IMR-90 (cell line): ENCODE measurements around the gene FKRP. TPM values are rescaled to one million over a fixed set of nuclear protein-coding genes. Genes with fewer than 3 reads are reported as not detected.

Experiments
- ATAC-seq: fragments of 200-7000 bp; cut with Tn5 transposase; 2 replicates; pipeline ENCODE4 v1.9.1; 2020; ENCODE audit warnings: low read depth, mild to moderate bottlenecking, moderate library complexity
- BruUV-seq: library from RNA; stranded (reverse); fragments of 400-500 nt; replicated peaks from 2 replicates; lab custom pipeline; 2021; lab: Mats Ljungman, UMichigan
- CTCF ChIA-PET: fragments of 300-600 bp; formaldehyde crosslinking; extraction: SDS; loops from one replicate; lab custom pipeline; 2021; ENCODE audit warnings: antibody characterized with exemption; lab: Yijun Ruan, JAX
- POLR2A ChIA-PET: fragments of 300-600 bp; sonication (Branson Sonifier 250); formaldehyde crosslinking; loops from one replicate; lab custom pipeline; 2022; ENCODE audit warnings: antibody characterized with exemption; ENCODE audit not compliant: unreplicated experiment; lab: Charles Lee
- DNase-seq: peaks from one replicate; pipeline ENCODE4 v3.0.0; 2013
- H2AFZ ChIP-seq: replicated peaks from 2 replicates; pipeline ENCODE3; 2013; ENCODE audit warnings: low read length, mild to moderate bottlenecking; ENCODE audit not compliant: poor library complexity
- H2AK5ac ChIP-seq: 2 replicates; pipeline ENCODE4 v1.6.1; 2013; ENCODE audit warnings: low read depth, low read length, inconsistent platforms
- H2AK9ac ChIP-seq: replicated peaks from 2 replicates; pipeline ENCODE3; 2013; ENCODE audit warnings: mild to moderate bottlenecking, low read depth, low read length, moderate library complexity; ENCODE audit not compliant: poor library complexity
- H2BK120ac ChIP-seq: 2 replicates; pipeline ENCODE4 v1.6.1; 2013; ENCODE audit warnings: low read depth, low read length, inconsistent platforms
- H2BK15ac ChIP-seq: 3 replicates; pipeline ENCODE4 v1.6.1; 2013; ENCODE audit warnings: low read depth, low read length, inconsistent platforms
- H2BK20ac ChIP-seq: 2 replicates; pipeline ENCODE4 v1.6.1; 2013; ENCODE audit warnings: low read depth, mild to moderate bottlenecking, inconsistent platforms, low read length, moderate library complexity
- H2BK5ac ChIP-seq: 2 replicates; pipeline ENCODE4 v1.6.1; 2013; ENCODE audit warnings: mild to moderate bottlenecking, low read depth, low read length, inconsistent platforms; ENCODE audit not compliant: poor library complexity, severe bottlenecking
- H3K14ac ChIP-seq: replicated peaks from 2 replicates; pipeline ENCODE4 v1.6.1; 2013; ENCODE audit warnings: low read depth, low read length, inconsistent platforms
- H3K18ac ChIP-seq: 2 replicates; pipeline ENCODE4 v1.6.1; 2013; ENCODE audit warnings: low read depth, low read length, control low read depth
- H3K23ac ChIP-seq: 2 replicates; pipeline ENCODE4 v1.6.1; 2013; ENCODE audit warnings: low read depth, low read length, inconsistent platforms
- H3K27ac ChIP-seq: 2 replicates; pipeline ENCODE4 v1.5.1; 2013; ENCODE audit warnings: mild to moderate bottlenecking, control low read depth, low read length; ENCODE audit not compliant: insufficient read depth
- H3K27me3 ChIP-seq: 2 replicates; pipeline ENCODE4 v1.6.1; 2013; ENCODE audit warnings: low read length; ENCODE audit not compliant: control insufficient read depth, insufficient read depth
- H3K36me3 ChIP-seq: 2 replicates; pipeline ENCODE4 v1.6.1; 2013; ENCODE audit warnings: low read length, mixed read lengths; ENCODE audit not compliant: control insufficient read depth, insufficient read depth
- H3K4ac ChIP-seq: 2 replicates; pipeline ENCODE4 v1.6.1; 2013; ENCODE audit warnings: low read depth, low read length, inconsistent platforms
- H3K4me1 ChIP-seq: 2 replicates; pipeline ENCODE4 v1.6.1; 2013; ENCODE audit warnings: low read length, mixed read lengths; ENCODE audit not compliant: control insufficient read depth, insufficient read depth
- H3K4me2 ChIP-seq: 2 replicates; pipeline ENCODE4 v1.6.1; 2013; ENCODE audit warnings: low read depth, mild to moderate bottlenecking, control low read depth, low read length, moderate library complexity
- H3K4me3 ChIP-seq: 2 replicates; pipeline ENCODE4 v1.5.1; 2013; ENCODE audit warnings: low read depth, mild to moderate bottlenecking, control low read depth, low read length, moderate library complexity; ENCODE audit not compliant: insufficient read depth
- H3K56ac ChIP-seq: 2 replicates; pipeline ENCODE4 v1.6.1; 2013; ENCODE audit warnings: low read length, inconsistent platforms; ENCODE audit not compliant: insufficient read depth; ENCODE audit errors: extremely low read depth
- H3K79me1 ChIP-seq, 2 experiments: 2 replicates each; pipeline ENCODE4 v1.6.1; 2013; ENCODE audit warnings: low read length in 2 of 2, inconsistent platforms in 1 of 2, low read depth in 1 of 2
- H3K9ac ChIP-seq: 2 replicates; pipeline ENCODE4 v1.6.1; 2013; ENCODE audit warnings: low read depth, low read length, control low read depth
- H3K9me1 ChIP-seq: 2 replicates; pipeline ENCODE4 v1.6.1; 2013; ENCODE audit warnings: low read length, inconsistent platforms; ENCODE audit not compliant: insufficient read depth
- H3K9me3 ChIP-seq: 2 replicates; pipeline ENCODE4 v1.6.1; 2013; ENCODE audit warnings: low read length; ENCODE audit not compliant: control insufficient read depth, insufficient read depth
- H4K20me1 ChIP-seq: 2 replicates; pipeline ENCODE4 v1.6.1; 2013; ENCODE audit warnings: low read length, inconsistent platforms; ENCODE audit not compliant: insufficient read depth
- H4K5ac ChIP-seq: 2 replicates; pipeline ENCODE4 v1.6.1; 2013; ENCODE audit warnings: mild to moderate bottlenecking, low read depth, low read length, control low read depth
- H4K8ac ChIP-seq, 2 experiments: 2 replicates each; pipeline ENCODE4 v1.6.1; 2013; ENCODE audit warnings: low read depth in 2 of 2, low read length in 2 of 2, control low read depth in 1 of 2, inconsistent platforms in 1 of 2
- H4K91ac ChIP-seq: 2 replicates; pipeline ENCODE4 v1.6.1; 2013; ENCODE audit warnings: low read depth, low read length, inconsistent platforms; ENCODE audit not compliant: insufficient read depth
- MAFK ChIP-seq: IDR thresholded peaks from 2 replicates; pipeline ENCODE4 v1.6.1; 2012; ENCODE audit warnings: low read depth, low read length, improper control_type of control experiment
- MAZ ChIP-seq: IDR thresholded peaks from 2 replicates; pipeline ENCODE4 v1.6.1; 2012; ENCODE audit warnings: low read depth, mild to moderate bottlenecking, low read length, improper control_type of control experiment, moderate library complexity, borderline replicate concordance
- RAD21 ChIP-seq: IDR thresholded peaks from 2 replicates; pipeline ENCODE4 v1.6.1; 2012; ENCODE audit warnings: low read length, improper control_type of control experiment
- RFX5 ChIP-seq: IDR thresholded peaks from 2 replicates; pipeline ENCODE4 v1.8.0; 2012; ENCODE audit warnings: low read depth, mild to moderate bottlenecking, low read length, moderate library complexity
- WGBS, 2 experiments: methylation state at CpG; one replicate each; pipeline versions ENCODE4 v1.1.5 to v1.1.7; 2013; ENCODE audit warnings: missing lambda C conversion rate in 2 of 2; ENCODE audit not compliant: insufficient read length in 1 of 2; ENCODE audit errors: extremely low coverage in 2 of 2; 5-methylcytosine and 5-hydroxymethylcytosine counted together
- dilution Hi-C: fragments of 300-500 bp; cut with HindIII; formaldehyde crosslinking; loops from one replicate; pipeline ENCODE4 v1.14.3; 2018; ENCODE audit warnings: low sequenced_read_pairs; ENCODE audit not compliant: unreplicated experiment
- in situ Hi-C: fragments of 300-500 bp; cut with MboI; formaldehyde crosslinking; loops from 3 replicates; pipeline ENCODE4 v1.14.3; 2019; ENCODE audit warnings: low sequenced_read_pairs, inconsistent platforms, mixed read lengths
- intact Hi-C: fragments of 100-400 bp; cut with micrococcal nuclease; formaldehyde crosslinking; loops from 2 replicates; pipeline ENCODE4 v1.10.0; 2022
- polyA plus RNA-seq, 3 experiments: library from polyadenylated mRNA; depleted of rRNA; stranded (reverse); fragments of >200 nt; gene quantifications; 2 replicates each; pipeline ENCODE4 v1.2.3, GENCODE V29; 2012; ENCODE audit warnings: low replicate concordance in 1 of 3
- total RNA-seq: library from RNA; depleted of rRNA; stranded (reverse); fragments of >200 nt; gene quantifications from 2 replicates; pipeline ENCODE4 v1.2.3, GENCODE V29; 2012
- TF ChIP-seq, protein P1 (sequence below): fragments of 150-350 bp; IDR thresholded peaks from 2 replicates; pipeline ENCODE4 v1.6.1; 2017; ENCODE audit warnings: mild to moderate bottlenecking, antibody characterized with exemption, low read length, low read depth

Gene FKRP
- total and polyA plus RNA-seq, 2 of the 4 experiments (the other 2 are of a cell fraction), result 6.1 to 25.3 TPM

DNA sequence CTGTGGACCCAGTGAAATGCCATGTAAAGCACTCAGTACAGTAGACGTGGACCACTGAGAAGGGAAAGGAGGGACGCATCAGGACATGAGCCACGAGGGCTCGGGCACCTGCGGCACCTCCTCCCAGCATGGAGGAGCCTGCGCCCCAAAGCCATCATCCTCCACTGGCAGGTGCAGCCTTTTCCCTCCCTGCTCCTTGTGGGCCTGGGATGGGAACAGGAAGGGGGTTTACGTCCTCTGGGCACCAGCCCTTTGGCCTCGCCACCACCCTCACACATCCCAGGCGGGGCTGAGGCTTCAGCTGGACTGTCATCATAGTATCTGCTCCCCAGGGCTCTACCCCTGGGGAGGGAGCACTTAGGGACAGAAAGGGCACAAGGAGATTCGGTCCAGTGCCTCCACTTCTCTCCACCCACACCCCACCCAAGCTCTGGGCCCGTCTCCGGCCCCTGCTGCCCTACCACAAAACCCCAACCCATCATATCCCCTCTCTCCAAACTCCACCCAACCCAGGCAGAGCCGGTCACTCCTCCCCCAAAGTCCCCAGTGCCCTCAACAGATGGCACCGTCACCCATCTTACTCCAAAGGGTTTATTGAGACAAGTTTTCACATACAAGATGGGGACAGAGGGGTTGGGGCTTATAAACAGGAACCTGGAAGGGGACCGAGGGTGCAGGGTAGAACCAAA, 26.8 kb upstream of the FKRP start:
- H3K9me3 ChIP-seq, result no peaks in the 10 kb centered on the region
- CTCF ChIA-PET, result no interaction called here
- intact Hi-C loops, result no loop called here
- H3K9ac ChIP-seq, result no peak overlapping the region
- peaks cover 11 to 50% of the 10 kb centered on the region in 2 experiments for H3K79me1 ChIP-seq
- WGBS, 2 experiments, result no CpG with 5 or more reads among the region's 15 CpGs
- H3K18ac ChIP-seq, result no peak overlapping the region
- ATAC-seq (no peak), DNase-seq (no peak)
- in situ Hi-C loops, result no loop called here
- no peak overlapping the region for H4K8ac ChIP-seq
- no peak overlapping the region for H3K27ac ChIP-seq
- no peak overlapping the region for H2AK5ac ChIP-seq
- peaks cover 3% of the 10 kb centered on the region; the same call in 1 of the 2 replicates for H4K20me1 ChIP-seq
- no peak overlapping the region for H2BK5ac ChIP-seq
- no peak overlapping the region for H4K5ac ChIP-seq
- no peak overlapping the region for H3K4me3 ChIP-seq
- H2AK9ac ChIP-seq, result no peak overlapping the region
- no peak overlapping the region for H3K14ac ChIP-seq
- no TSS peak for BruUV-seq
- no peak overlapping the region for H4K91ac ChIP-seq
- no peak overlapping the region for H3K4me2 ChIP-seq
- dilution Hi-C loops, result no loop called here
- H3K4me1 ChIP-seq, result peaks cover 7% of the 10 kb centered on the region
- no peaks in the 10 kb centered on the region for H3K27me3 ChIP-seq
- H2BK20ac ChIP-seq, result no peak overlapping the region
- H2BK15ac ChIP-seq, result no peak overlapping the region
- TF ChIP-seq MAFK, result no peak
- TF ChIP-seq, protein P1, sequence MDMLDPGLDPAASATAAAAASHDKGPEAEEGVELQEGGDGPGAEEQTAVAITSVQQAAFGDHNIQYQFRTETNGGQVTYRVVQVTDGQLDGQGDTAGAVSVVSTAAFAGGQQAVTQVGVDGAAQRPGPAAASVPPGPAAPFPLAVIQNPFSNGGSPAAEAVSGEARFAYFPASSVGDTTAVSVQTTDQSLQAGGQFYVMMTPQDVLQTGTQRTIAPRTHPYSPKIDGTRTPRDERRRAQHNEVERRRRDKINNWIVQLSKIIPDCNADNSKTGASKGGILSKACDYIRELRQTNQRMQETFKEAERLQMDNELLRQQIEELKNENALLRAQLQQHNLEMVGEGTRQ, result no peak
- TF ChIP-seq RFX5, result no peak
- no peak for TF ChIP-seq MAZ
- TF ChIP-seq RAD21, result no peak
- peaks cover 39% of the 10 kb centered on the region for H3K36me3 ChIP-seq
- no peak overlapping the region for H2AFZ ChIP-seq
- no peak overlapping the region for H2BK120ac ChIP-seq
- H3K56ac ChIP-seq, result no peak overlapping the region
- no peak overlapping the region for H3K23ac ChIP-seq
- no peak overlapping the region for H3K4ac ChIP-seq
- H3K9me1 ChIP-seq, result no peaks in the 10 kb centered on the region
- POLR2A ChIA-PET, result no interaction called here
